HT1080 (cell line): Measurements from ENCODE around the gene MINDY4. TPM values are rescaled to one million over a fixed set of nuclear protein-coding genes. Genes with fewer than 3 reads are reported as not detected.
A peak's percentile ranks its signal among the peaks of the same experiment; 100 is the strongest.

ENCODE experiments used
- DNase-seq: peaks from one replicate; pipeline ENCODE4 v3.0.0-alpha.2; 2015; ENCODE audit warnings: low read depth
- total RNA-seq: library from RNA; depleted of rRNA; stranded (reverse); fragments of >200 nt; shearing (Covaris generic); gene quantifications from 2 replicates; pipeline ENCODE4 v1.2.3, GENCODE V29; 2014

Gene MINDY4
- total RNA-seq, 1 experiment from 2014 or later = 1.8 TPM

DNA sequence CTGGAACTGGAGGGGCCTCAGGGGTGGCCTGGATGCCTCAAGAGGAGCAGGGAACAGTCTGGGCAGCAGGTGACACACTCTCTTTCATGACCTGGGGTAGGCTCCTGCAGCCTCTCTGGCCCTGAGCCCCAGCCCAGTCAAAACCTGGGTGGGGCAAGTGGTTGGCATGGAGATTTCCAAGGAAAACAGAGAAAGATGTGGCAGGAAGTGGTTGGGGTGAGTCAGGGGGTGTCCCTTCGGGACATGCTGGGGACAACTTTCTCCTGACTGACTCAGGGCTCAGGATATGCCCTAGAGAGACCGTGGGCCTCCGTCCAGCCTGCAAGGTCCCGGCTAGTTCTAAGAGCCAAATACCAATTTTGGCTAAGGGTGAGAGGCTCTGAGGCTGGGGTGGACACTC is 143.4 kb downstream of the MINDY4 start:
- DNase-seq = peak; percentile 87

DNA sequence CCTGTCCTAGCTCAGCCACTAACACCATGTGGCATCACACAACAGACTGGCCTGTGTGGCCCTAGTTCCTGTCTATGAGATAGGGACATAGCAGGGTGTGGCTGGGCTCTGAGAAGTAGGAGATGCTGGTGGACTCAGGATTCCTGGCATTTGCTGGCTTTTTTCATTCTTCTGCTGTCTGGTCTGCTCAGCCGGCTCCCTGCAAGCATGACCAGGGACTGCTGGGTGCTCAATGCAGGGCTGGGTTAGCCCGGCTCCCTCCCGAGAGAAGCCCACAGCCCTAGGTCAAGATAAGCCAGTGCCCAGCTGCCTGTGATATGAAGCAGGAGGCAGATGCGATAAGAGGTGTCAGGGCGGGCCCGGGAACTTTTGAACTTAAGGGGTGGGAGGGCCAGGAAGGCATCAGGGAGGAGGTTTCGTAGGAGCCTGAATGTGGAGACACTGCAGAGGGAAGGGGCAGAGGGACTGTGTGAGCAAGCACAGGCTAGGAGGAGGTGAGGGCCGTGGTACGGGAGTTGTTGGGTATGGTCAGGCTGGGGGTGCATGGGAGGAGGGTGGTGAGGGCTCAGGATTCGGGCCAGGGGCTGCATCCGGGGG is 143.9 kb downstream of the MINDY4 start:
- peak; percentile 24 for DNase-seq

DNA sequence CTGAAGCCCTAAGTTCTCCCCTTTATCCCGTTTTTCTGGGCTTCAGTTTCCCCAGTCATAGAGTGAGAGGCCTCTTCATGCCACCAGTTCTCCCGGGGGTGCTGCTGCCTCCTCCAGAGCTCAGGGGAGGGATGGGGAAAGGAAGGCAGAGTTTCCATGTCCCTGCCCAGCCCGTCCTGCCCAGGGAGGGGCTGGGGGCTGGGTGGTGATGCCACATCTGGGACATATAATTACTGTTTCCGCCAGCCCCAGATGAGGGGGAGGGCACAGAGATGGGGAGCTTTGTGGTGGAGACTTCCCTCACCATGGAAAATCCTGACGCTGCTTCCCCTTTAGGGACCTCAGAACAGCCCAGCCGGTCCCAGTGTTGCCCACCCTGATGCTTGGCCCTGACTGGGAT is 144.5 kb downstream of the MINDY4 start:
- no peak for DNase-seq

DNA sequence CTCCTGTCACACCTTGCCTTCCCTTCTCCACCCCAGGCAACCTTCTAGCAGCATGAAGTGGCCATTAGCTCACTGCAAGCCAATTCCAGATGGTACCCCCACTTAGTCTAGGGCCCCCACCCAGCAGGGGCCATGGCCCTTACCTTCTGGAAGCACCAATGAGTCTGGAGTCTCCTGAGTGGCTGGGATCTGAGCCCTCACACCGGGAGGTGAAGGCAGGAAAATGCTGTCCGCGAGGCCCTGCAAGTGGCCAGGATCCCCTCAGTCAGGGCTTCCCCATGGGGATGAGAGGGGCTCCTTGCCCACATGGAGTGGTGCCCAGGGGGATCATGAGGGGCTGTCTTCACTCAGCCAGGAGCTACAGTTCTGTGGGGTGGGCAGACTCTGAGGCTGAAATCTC is 145.0 kb downstream of the MINDY4 start:
- DNase-seq = no peak

DNA sequence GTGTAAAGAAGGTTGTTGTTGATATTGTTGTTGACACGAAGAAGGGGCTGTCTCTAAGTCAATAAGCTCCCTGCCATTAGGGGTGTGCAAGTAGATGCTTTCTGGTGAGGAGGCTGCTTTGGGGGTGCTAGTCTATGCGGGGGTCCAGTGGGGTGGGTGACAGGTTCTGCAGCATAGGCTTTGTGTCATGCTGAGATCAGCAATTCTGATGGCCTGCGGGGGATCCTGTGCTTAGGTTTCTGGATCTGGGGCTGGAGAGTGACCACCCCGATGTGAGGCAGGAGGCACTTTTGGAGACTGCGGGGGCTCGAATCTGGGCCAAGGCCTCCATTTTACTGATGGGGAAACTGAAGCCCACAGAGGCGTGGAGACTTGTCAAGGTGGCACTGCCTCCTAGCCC is 145.6 kb downstream of the MINDY4 start:
- DNase-seq = no peak

GRCh38 chr7:30917216-30917893 is 146.1 kb downstream of the MINDY4 start:
- no peak for DNase-seq

- DNase-seq = no peak
Measured at GRCh38 chr7:30918676-30919075, 147.5 kb downstream of the MINDY4 start.

DNA sequence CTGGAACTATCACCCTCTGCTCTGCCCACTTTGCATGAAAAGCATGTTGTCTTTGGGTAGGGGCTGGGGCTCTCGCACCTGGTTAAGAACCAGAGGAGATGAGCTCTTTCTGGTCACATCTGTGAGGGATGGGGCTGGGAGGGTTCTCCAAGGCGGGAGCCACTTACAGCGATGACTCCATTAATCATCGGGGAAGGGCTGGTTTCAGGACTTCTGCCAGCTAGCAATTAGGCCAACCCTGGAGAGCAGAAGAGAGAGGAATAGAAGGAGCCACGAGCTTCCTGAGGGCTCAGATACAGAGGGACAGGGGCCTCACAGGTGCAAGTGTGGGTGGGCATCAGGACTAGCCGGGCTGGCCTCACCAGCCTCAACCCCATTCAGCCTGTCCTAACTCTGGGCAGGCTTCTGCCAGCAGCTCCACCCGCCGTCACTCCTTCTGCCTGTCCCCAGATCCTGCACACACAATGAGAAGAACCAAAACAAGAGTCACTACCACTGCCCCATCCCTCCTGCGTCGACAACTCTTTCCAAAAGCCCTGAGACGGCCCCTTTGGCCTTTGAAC is 148.9 kb downstream of the MINDY4 start:
- no peak for DNase-seq

- DNase-seq = peak; percentile 63
Measured at GRCh38 chr7:30920584-30921539, 149.6 kb downstream of the MINDY4 start.

GRCh38 chr7:30921540-30922401 is 150.6 kb downstream of the MINDY4 start:
- no peak for DNase-seq

GRCh38 chr7:30922596-30922995 is 151.4 kb downstream of the MINDY4 start:
- no peak for DNase-seq

GRCh38 chr7:30923009-30923773 is 152.0 kb downstream of the MINDY4 start:
- no peak for DNase-seq

- no peak for DNase-seq
Measured at GRCh38 chr7:30923774-30924413, 152.7 kb downstream of the MINDY4 start.

DNA sequence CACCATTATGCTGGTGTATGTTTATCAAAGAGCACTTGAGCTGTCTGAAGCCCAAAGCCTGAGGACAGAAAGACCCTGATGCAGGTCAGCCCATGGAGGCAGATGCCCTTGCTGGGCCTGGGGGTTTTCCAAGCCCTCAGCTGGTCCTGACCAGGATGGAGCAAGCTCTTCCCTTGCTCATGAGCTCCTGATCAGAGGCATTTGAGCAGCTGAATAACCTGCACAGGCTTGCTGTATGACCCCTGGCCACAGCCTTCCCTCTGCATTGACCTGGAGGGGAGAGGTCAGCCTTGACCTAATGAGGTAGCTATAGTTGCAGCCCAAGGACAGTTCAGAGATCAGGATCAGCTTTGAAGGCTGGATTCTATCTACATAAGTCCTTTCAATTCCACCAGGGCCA is 153.4 kb downstream of the MINDY4 start:
- no peak for DNase-seq

DNA sequence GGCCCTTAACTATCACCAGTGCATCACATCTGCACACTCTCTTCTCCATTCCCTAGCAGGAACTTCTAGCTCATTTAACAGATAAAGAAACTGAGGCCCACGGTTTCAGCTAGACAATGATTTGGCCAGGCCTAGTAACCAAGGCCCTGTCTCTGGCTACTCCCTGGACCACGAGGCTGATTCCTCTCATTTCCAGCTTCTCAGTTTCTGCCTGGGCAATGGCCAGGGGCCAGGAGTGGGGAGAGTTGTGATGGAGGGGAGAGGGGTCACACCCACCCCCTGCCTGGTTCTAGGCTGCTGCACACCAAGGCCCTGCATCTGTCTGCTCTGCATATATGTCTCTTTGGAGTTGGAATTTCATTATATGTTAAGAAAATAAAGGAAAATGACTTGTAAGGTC is 153.9 kb downstream of the MINDY4 start:
- DNase-seq = no peak

DNA sequence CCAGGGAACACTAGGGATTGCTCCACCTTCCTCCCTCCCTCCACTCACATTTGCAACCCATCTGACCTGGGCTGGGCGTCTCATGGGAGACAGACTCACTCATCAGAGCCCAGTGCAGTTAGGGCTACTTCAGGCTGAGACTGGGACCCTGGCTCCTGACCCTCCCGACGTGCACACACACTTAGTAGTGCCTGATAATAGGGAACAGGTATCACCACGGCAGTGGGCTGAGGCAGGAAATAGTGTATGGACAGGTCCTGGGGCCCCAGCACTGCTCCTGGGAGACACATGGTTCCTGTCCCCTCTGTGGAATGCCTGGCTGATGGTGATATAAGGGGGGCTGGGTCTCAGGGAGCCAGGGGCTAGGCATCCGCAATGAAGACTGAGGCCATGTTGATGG is 154.7 kb downstream of the MINDY4 start:
- no peak for DNase-seq

DNA sequence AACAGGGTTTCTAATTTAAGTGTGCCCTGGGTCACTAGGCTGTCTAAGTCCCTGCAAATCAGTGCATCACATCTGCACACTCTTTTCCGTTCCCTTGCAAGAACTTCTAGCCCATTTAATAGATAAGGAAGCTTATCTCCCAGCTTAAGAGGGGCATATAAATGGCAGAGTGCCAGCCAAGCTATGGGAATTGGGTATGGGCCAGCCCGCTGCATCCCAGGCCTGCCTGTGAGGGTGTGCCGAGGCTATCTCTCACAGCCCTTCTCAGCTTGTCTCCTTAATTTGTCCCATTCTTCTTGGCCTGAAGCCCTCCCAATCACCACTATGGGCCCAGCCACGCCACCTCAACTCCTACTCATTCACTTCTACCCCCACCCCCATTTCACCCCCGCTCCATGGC is 155.1 kb downstream of the MINDY4 start:
- DNase-seq = no peak

- DNase-seq = no peak
Measured at GRCh38 chr7:30927040-30927439, 155.8 kb downstream of the MINDY4 start.

DNA sequence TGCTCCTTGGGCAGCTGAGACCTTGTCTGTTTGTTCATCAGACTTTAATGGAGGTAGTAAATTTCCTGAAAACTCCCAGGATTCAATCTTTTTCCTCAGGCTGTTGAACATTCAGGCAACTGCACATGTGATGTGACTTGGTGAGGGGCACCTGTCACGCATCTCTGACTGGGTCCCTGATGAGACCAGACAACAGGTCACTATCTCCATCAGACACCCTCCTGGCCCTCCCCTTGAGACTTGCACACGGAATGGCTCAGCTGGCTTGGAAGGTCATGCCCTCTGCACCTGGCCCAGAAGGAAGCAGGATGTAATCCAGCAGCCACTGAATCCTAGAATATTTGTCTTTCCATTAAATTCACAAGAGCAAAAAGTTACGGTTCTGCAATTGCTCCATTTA is 156.3 kb downstream of the MINDY4 start:
- no peak for DNase-seq
